Ammon's horn (tissue), 1 donor: ENCODE results near the gene TRABD2A.
"Not testable (repeated sequence)": the region's sequence is repeated elsewhere in the genome, so short reads cannot be mapped to it uniquely, and the experiment has no call there.

ENCODE experiments used
- DNase-seq: peaks from one replicate; pipeline ENCODE4 v3.0.0-alpha.2; 2016; ENCODE audit warnings: low spot score

The TRABD2A gene

GRCh38 chr2:84778911-84779690, 101.8 kb downstream of the TRABD2A start:
- no peak for DNase-seq

- DNase-seq: no peak
These were observed 104.9 kb downstream of the TRABD2A start for GRCh38 chr2:84776011-84776410.

- DNase-seq: not testable (repeated sequence)
These were observed 107.3 kb downstream of the TRABD2A start for GRCh38 chr2:84773562-84773961.
